Fibroblast of mammary gland (primary cell): ENCODE data around the gene STIM1.

Source experiments
- DNase-seq: peaks from one replicate; pipeline ENCODE4 v3.0.0-alpha.2; 2010; ENCODE audit warnings: low read depth
- H3K4me3 ChIP-seq: 2 replicates; pipeline ENCODE4 v1.5.1; 2011; ENCODE audit warnings: low read depth, mild to moderate bottlenecking, low read length, moderate library complexity; ENCODE audit not compliant: control insufficient read depth
- TF ChIP-seq, protein P1 (sequence below): conservative IDR thresholded peaks from 2 replicates; pipeline ENCODE4 v1.5.1; 2011; ENCODE audit warnings: low read depth, low read length, inconsistent platforms; ENCODE audit not compliant: control insufficient read depth, insufficient read depth

STIM1 gene

GRCh38 chr11:4035985-4036384, 180.5 kb downstream of the STIM1 start:
- TF ChIP-seq, protein P1, sequence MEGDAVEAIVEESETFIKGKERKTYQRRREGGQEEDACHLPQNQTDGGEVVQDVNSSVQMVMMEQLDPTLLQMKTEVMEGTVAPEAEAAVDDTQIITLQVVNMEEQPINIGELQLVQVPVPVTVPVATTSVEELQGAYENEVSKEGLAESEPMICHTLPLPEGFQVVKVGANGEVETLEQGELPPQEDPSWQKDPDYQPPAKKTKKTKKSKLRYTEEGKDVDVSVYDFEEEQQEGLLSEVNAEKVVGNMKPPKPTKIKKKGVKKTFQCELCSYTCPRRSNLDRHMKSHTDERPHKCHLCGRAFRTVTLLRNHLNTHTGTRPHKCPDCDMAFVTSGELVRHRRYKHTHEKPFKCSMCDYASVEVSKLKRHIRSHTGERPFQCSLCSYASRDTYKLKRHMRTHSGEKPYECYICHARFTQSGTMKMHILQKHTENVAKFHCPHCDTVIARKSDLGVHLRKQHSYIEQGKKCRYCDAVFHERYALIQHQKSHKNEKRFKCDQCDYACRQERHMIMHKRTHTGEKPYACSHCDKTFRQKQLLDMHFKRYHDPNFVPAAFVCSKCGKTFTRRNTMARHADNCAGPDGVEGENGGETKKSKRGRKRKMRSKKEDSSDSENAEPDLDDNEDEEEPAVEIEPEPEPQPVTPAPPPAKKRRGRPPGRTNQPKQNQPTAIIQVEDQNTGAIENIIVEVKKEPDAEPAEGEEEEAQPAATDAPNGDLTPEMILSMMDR = no peak
- DNase-seq = no peak
- no peak overlapping the region for H3K4me3 ChIP-seq

DNA sequence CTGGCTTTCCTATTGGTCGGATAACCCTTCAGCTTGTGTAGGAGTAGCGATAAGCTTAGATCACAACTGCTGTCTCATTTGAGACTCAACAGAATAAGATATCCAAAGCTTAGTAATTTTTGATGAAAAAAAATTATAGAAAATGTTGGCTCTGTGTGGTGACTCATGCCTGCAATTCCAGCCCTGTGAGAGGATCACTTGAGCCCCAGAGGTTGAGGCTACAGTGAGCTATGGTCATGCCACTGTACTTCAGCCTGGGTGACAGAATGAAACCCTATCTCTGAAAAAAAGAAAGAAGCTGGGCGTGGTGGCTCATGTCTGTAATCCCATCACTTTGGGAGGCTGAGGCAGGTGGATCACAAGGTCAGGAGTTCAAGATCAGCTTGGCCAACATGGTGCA, 183.5 kb downstream of the STIM1 start:
- no peak overlapping the region for H3K4me3 ChIP-seq
- TF ChIP-seq, protein P1 = no peak
- peak; percentile 37 for DNase-seq

DNA sequence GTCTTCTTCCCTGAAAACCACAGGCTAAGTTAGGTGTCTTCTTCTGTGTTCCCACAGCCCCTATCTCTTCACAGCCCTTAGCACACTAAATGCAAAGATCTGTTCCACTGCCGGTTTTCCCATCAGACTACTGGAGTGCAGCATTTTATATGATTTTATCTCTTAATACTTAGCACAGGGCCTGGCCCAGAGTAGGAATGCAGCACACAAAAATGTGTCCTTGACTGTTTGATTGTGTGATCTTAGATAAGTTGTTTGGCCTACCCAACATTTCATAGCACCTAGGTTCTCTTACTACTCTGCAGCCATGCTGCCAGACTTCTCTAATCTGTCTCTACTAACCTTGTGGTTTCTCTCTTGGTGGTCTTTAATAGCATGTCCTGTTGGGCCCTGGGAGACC, 185.0 kb downstream of the STIM1 start:
- H3K4me3 ChIP-seq = no peak overlapping the region
- no peak for DNase-seq
- TF ChIP-seq, protein P1 = no peak

DNA sequence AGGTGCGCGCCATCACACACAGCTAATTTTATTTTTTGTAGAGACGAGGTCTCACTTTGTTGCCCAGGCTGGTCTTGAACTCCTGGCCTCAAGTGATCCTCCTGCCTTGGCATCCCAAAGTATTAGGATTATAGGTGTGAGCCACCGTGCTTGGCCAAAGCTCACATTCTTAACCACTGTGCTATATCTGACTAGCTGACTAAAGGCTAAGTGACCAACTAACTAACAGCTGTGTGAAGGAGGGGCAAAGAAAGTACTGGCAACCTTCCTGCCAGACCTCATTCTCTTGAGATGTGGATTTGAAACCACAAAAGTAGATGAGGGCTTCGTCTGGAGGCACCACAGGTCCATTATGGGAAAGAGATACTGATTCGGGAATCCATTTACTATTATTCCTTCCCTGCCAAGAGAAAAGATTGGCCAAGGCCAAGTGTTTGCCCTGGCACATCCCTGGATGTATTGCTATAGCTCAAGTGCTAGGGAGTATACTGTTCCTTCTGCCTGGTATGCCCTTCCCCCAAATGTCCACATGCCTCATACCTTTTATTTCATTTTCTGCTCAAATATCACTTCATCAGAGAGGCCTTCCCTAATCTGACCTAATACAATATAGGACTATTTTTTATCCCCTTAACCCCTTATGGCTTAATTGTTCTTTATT, 186.4 kb downstream of the STIM1 start:
- TF ChIP-seq, protein P1 = no peak
- H3K4me3 ChIP-seq = no peak overlapping the region
- DNase-seq = peak; percentile 37

DNA sequence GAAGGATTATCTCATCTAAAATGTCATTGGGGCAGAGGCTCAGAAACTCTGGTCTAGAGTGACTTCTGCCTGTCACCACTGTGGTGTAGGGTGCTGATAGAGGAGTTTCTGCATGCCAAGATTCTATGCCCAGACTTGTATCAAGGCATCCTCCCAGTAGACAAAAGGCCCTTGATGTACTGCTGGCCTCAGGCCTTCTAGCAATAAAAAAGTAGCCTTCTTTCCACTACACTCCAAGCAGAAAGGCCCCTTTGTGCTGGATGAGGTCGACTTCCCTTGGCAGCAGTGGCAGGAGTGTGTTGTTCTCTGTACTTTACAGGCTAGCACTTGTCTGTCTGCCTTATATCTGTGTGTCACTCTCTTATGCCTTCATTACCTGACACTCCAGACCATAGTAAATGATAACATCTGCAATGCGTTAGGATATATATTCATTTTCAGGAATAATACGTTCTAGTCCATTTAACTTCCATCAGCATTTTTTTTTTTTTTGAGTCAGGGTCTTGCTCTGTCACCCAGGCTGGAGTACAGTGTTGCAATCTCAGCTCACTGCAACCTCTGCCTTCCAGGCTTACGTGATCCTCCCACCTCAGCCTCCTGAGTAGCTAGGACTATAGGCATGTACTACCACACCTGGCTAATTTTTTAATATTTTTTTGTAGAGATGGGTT, 189.6 kb downstream of the STIM1 start:
- no peak overlapping the region for H3K4me3 ChIP-seq
- TF ChIP-seq, protein P1 = no peak
- no peak for DNase-seq

GRCh38 chr11:4048340-4048739, 192.9 kb downstream of the STIM1 start:
- TF ChIP-seq, protein P1 = no peak
- H3K4me3 ChIP-seq = no peak overlapping the region
- peak; percentile 40 for DNase-seq

- no peak for DNase-seq
- TF ChIP-seq, protein P1 = no peak
- H3K4me3 ChIP-seq = no peak overlapping the region
Measured at GRCh38 chr11:4049006-4049405, 193.5 kb downstream of the STIM1 start.
